HG02623 (cell line): ENCODE measurements around the gene CEP112.

Experiments used
- ATAC-seq: cut with Tn5 transposase; IDR thresholded peaks from one replicate; pipeline ENCODE4 v1.9.1; 2021; ENCODE audit warnings: moderate library complexity; ENCODE audit not compliant: unreplicated experiment

Gene CEP112

GRCh38 chr17:65664266-65664665, 527.7 kb downstream of the CEP112 start:
- no peak for ATAC-seq

- no peak for ATAC-seq
Measured at GRCh38 chr17:65662196-65662595, 529.7 kb downstream of the CEP112 start.

GRCh38 chr17:65660947-65661346, 531.0 kb downstream of the CEP112 start:
- ATAC-seq = no peak

GRCh38 chr17:65660078-65660477, 531.9 kb downstream of the CEP112 start:
- no peak for ATAC-seq

GRCh38 chr17:65659512-65659911, 532.4 kb downstream of the CEP112 start:
- no peak for ATAC-seq

GRCh38 chr17:65657251-65657828, 534.6 kb downstream of the CEP112 start:
- ATAC-seq = no peak

GRCh38 chr17:65656390-65657250, 535.3 kb downstream of the CEP112 start:
- ATAC-seq = peak; percentile 53

- no peak for ATAC-seq
Measured at GRCh38 chr17:65655706-65656105, 536.2 kb downstream of the CEP112 start.

GRCh38 chr17:65644545-65644944, 547.4 kb downstream of the CEP112 start:
- no peak for ATAC-seq

GRCh38 chr17:65638221-65638975, 553.5 kb downstream of the CEP112 start:
- ATAC-seq = no peak

GRCh38 chr17:65637786-65638185, 554.1 kb downstream of the CEP112 start:
- no peak for ATAC-seq

GRCh38 chr17:65634533-65634932, 557.4 kb downstream of the CEP112 start:
- ATAC-seq = no peak

- no peak for ATAC-seq
Measured at GRCh38 chr17:65633988-65634387, 557.9 kb downstream of the CEP112 start.

GRCh38 chr17:65633146-65633881, 558.6 kb downstream of the CEP112 start:
- no peak for ATAC-seq

GRCh38 chr17:65630502-65630901, 561.4 kb downstream of the CEP112 start:
- ATAC-seq = no peak

GRCh38 chr17:65629234-65629690, 562.7 kb downstream of the CEP112 start:
- no peak for ATAC-seq

GRCh38 chr17:65628644-65629036, 563.3 kb downstream of the CEP112 start:
- no peak for ATAC-seq

GRCh38 chr17:65627891-65628643, 563.9 kb downstream of the CEP112 start:
- ATAC-seq = no peak

GRCh38 chr17:65627108-65627507, 564.8 kb downstream of the CEP112 start:
- no peak for ATAC-seq

GRCh38 chr17:65626451-65626850, 565.5 kb downstream of the CEP112 start:
- no peak for ATAC-seq
